Measurements from ENCODE around the gene TCAF1. TPM values are rescaled to one million over a fixed set of nuclear protein-coding genes. Genes with fewer than 3 reads are reported as not detected.
"Not testable (repeated sequence)": the region's sequence is repeated elsewhere in the genome, so short reads cannot be mapped to it uniquely, and the experiment has no call there.

The TCAF1 gene
- total RNA-seq, 4 donors from 2014 or later, result 32.7 to 61.2 (median 44.4) TPM

- 69 to 71% methylated on average over 4 of the region's 4 CpGs for WGBS, 2 donors
- no peak for DNase-seq (ENCODE audit: low spot score in 2 of 2)
- Histone ChIP-seq H3K27ac (no peak overlapping the region), H3K27me3 (no peaks in the 10 kb centered on the region), H3K4me3 (no peak overlapping the region), H3K36me3 (peaks cover 0 to 19% (median 0%) of the 10 kb centered on the region in 3 donors), H3K9me3 (no peaks in the 10 kb centered on the region), H3K4me1 (peaks cover 0 to 14% (median 6%) of the 10 kb centered on the region in 4 donors)
- TF ChIP-seq POLR2A (IDR thresholded peaks at IDR 0.05) (no peak), EP300 (IDR thresholded peaks at IDR 0.05) (no peak)
- TF ChIP-seq, protein P1, sequence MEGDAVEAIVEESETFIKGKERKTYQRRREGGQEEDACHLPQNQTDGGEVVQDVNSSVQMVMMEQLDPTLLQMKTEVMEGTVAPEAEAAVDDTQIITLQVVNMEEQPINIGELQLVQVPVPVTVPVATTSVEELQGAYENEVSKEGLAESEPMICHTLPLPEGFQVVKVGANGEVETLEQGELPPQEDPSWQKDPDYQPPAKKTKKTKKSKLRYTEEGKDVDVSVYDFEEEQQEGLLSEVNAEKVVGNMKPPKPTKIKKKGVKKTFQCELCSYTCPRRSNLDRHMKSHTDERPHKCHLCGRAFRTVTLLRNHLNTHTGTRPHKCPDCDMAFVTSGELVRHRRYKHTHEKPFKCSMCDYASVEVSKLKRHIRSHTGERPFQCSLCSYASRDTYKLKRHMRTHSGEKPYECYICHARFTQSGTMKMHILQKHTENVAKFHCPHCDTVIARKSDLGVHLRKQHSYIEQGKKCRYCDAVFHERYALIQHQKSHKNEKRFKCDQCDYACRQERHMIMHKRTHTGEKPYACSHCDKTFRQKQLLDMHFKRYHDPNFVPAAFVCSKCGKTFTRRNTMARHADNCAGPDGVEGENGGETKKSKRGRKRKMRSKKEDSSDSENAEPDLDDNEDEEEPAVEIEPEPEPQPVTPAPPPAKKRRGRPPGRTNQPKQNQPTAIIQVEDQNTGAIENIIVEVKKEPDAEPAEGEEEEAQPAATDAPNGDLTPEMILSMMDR (IDR thresholded peaks at IDR 0.05), result no peak
These were observed 23.1 kb downstream of the TCAF1 start for GRCh38 chr7:143878884-143879283.

GRCh38 chr7:143877098-143877497, 24.9 kb downstream of the TCAF1 start:
- TF ChIP-seq POLR2A (IDR thresholded peaks at IDR 0.05) (no peak), EP300 (IDR thresholded peaks at IDR 0.05) (no peak)
- TF ChIP-seq, protein P1 (IDR thresholded peaks at IDR 0.05), result no peak
- H3K9me3 ChIP-seq, result no peaks in the 10 kb centered on the region
- WGBS, 2 donors, result 93 to 100% methylated on average over 3 of the region's 3 CpGs
- H3K27ac ChIP-seq, result no peak overlapping the region
- H3K36me3 ChIP-seq, result peaks cover 0 to 19% (median 0%) of the 10 kb centered on the region in 3 donors
- H3K4me1 ChIP-seq, result peaks cover 0 to 8% (median 4%) of the 10 kb centered on the region in 4 donors
- H3K27me3 ChIP-seq, result no peaks in the 10 kb centered on the region
- no peak for DNase-seq (ENCODE audit: low spot score in 2 of 2)
- H3K4me3 ChIP-seq, result no peak overlapping the region

- 95 to 97% methylated on average over 9 of the region's 9 CpGs for WGBS, 2 donors
- H3K4me3 ChIP-seq, result no peak overlapping the region
- TF ChIP-seq, protein P1 (IDR thresholded peaks at IDR 0.05), result no peak
- H3K27ac ChIP-seq, result no peak overlapping the region
- H3K27me3 ChIP-seq, result no peaks in the 10 kb centered on the region
- peaks cover 0 to under 1% (median 0%) of the 10 kb centered on the region in 4 donors for H3K4me1 ChIP-seq
- no peak for DNase-seq (ENCODE audit: low spot score in 2 of 2)
- peaks cover 0 to 19% (median 0%) of the 10 kb centered on the region in 3 donors for H3K36me3 ChIP-seq
- no peaks in the 10 kb centered on the region for H3K9me3 ChIP-seq
These were observed 25.8 kb downstream of the TCAF1 start for GRCh38 chr7:143876218-143876617.

DNA sequence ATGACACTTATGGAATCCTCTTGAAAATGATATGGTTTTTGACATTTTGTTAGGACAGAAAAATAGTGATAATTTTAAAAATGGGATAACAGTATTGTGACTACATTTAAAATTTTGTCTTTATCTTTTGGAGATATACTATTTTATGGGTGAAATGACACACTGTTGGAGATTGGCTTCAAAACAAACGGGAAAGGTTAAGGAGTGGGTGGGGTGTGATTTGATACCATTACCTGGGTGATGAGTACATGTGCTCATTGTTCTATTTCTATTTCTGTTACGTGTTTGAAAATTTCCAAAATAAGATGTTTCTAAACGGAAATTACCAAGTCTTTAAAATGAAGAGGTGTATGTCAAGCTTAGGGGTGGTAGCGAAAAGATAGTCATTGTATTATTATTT, 28.7 kb downstream of the TCAF1 start:
- H3K27ac ChIP-seq; H3K9me3 ChIP-seq; H3K27me3 ChIP-seq; H3K4me1 ChIP-seq; DNase-seq (ENCODE audit: low spot score in 2 of 2); H3K4me3 ChIP-seq: not testable (repeated sequence)
- peaks cover 0 to 19% (median 0%) of the 10 kb centered on the region in 3 donors for H3K36me3 ChIP-seq
- 85 to 91% methylated on average over 3 to 4 of the region's 4 CpGs for WGBS, 2 donors

DNA sequence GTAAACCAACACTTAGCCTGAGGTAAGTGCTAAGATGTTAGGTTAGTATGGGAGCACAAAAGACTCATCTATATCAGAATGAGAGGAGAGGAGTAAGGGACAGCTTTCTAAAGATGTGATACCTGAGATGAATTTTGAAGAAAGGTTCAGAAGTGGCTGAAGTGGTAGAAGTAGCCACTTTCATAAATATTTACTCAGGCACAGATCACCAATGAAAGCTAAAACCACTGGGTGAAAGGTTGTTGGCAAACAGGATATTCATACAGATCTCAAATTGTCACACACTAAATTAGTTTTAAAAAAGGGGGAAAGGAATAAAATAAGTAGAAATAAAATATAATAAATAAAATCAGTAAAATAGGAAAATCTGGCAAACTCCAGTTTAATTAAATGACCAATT, 30.4 kb downstream of the TCAF1 start:
- not testable (repeated sequence) for H3K9me3 ChIP-seq; H3K4me1 ChIP-seq; DNase-seq (ENCODE audit: low spot score in 2 of 2); H3K27me3 ChIP-seq; H3K4me3 ChIP-seq; H3K27ac ChIP-seq
- peaks cover 0 to 18% (median 0%) of the 10 kb centered on the region in 3 donors for H3K36me3 ChIP-seq

GRCh38 chr7:143857994-143858393, 44.0 kb downstream of the TCAF1 start:
- no CpG with 5 or more reads among the region's 2 CpGs for WGBS, 2 donors
- H3K4me1 ChIP-seq; H3K27me3 ChIP-seq; H3K36me3 ChIP-seq; H3K4me3 ChIP-seq; DNase-seq (ENCODE audit: low spot score in 2 of 2); H3K9me3 ChIP-seq; H3K27ac ChIP-seq: not testable (repeated sequence)

DNA sequence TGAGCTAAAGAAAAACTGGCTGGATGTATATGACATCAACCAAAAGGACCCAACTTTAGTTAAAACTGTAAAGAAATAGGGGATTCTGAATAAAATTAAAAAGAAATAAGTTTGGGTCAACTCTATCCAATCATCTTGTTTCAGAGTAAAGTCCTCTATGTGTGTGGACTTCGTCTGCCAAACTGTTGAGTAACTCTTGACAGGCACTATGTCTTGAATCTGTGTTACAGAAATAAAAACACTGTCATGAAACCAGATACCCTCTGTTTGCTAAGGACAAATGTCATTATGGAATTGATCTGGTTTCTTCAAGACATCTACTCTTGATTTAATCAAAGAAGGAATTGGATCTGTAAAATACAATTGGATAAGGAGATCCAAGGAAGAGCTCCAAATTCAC, 46.5 kb downstream of the TCAF1 start:
- no CpG with 5 or more reads among the region's 1 CpG for WGBS, 2 donors
- not testable (repeated sequence) for H3K36me3 ChIP-seq; H3K27me3 ChIP-seq; DNase-seq (ENCODE audit: low spot score in 2 of 2); H3K9me3 ChIP-seq; H3K27ac ChIP-seq; H3K4me3 ChIP-seq; H3K4me1 ChIP-seq

Measured in tibial nerve (tissue), 4 donors.